ENCODE measurements around the gene KLHL36. TPM values are rescaled to one million over a fixed set of nuclear protein-coding genes. Genes with fewer than 3 reads are reported as not detected.

The KLHL36 gene
- total and polyA plus RNA-seq, 3 donors from 2014 or later: 75.1 to 129 (median 113) TPM

- H3K9me3 ChIP-seq: no peaks in the 10 kb centered on the region
- intact Hi-C loops (cut with DNase I; ENCODE audit: low total_unique reads): no loop called here
- no peak for TF ChIP-seq POLR2A (IDR thresholded peaks at IDR 0.05)
- TF ChIP-seq CTCF (IDR thresholded peaks at IDR 0.05): no peak
- no peaks in the 10 kb centered on the region for H3K27me3 ChIP-seq
- no peaks in the 10 kb centered on the region for H3K36me3 ChIP-seq (ENCODE audit: low read depth, missing control alignments)
- H3K27ac ChIP-seq: no peak overlapping the region
- no peak overlapping the region for H3K4me3 ChIP-seq
- WGBS, 2 donors: 90 to 96% methylated on average over 13 of the region's 13 CpGs
- H3K4me1 ChIP-seq: peaks cover 8% of the 10 kb centered on the region
- no peak for DNase-seq
These were observed 41.2 kb upstream of the KLHL36 start for GRCh38 chr16:84607061-84607460.

GRCh38 chr16:84607694-84608093 is 40.6 kb upstream of the KLHL36 start:
- no peak overlapping the region for H3K27ac ChIP-seq
- H3K27me3 ChIP-seq: no peaks in the 10 kb centered on the region
- TF ChIP-seq CTCF (IDR thresholded peaks at IDR 0.05): no peak
- no peaks in the 10 kb centered on the region for H3K9me3 ChIP-seq
- H3K4me1 ChIP-seq: peaks cover 11% of the 10 kb centered on the region
- intact Hi-C loops (cut with DNase I; ENCODE audit: low total_unique reads): no loop called here
- no peak for DNase-seq
- WGBS, 2 donors: 71 to 76% methylated on average over 7 of the region's 7 CpGs
- no peak overlapping the region for H3K4me3 ChIP-seq
- no peaks in the 10 kb centered on the region for H3K36me3 ChIP-seq (ENCODE audit: low read depth, missing control alignments)

- TF ChIP-seq CTCF (IDR thresholded peaks at IDR 0.05) (no peak), POLR2A (IDR thresholded peaks at IDR 0.05) (no peak)
- Histone ChIP-seq H3K9me3 (no peaks in the 10 kb centered on the region), H3K27me3 (no peaks in the 10 kb centered on the region), H3K27ac (no peak overlapping the region), H3K4me3 (no peak overlapping the region), H3K36me3 (ENCODE audit: low read depth, missing control alignments) (no peaks in the 10 kb centered on the region), H3K4me1 (peaks cover 11% of the 10 kb centered on the region)
- intact Hi-C loops (cut with DNase I; ENCODE audit: low total_unique reads): no loop called here
- WGBS, 2 donors: 84 to 86% methylated on average over 6 of the region's 6 CpGs
- DNase-seq: no peak
These were observed 40.0 kb upstream of the KLHL36 start for GRCh38 chr16:84608282-84608681.

- peaks cover 25% of the 10 kb centered on the region for H3K4me1 ChIP-seq
- no peaks in the 10 kb centered on the region for H3K9me3 ChIP-seq
- TF ChIP-seq POLR2A (IDR thresholded peaks at IDR 0.05) (no peak), CTCF (IDR thresholded peaks at IDR 0.05) (no peak)
- H3K4me3 ChIP-seq: no peak overlapping the region
- no peaks in the 10 kb centered on the region for H3K36me3 ChIP-seq (ENCODE audit: low read depth, missing control alignments)
- intact Hi-C loops (cut with DNase I; ENCODE audit: low total_unique reads): no loop called here
- no peak for DNase-seq
- H3K27ac ChIP-seq: no peak overlapping the region
- H3K27me3 ChIP-seq: no peaks in the 10 kb centered on the region
- 79 to 85% methylated on average over 6 of the region's 6 CpGs for WGBS, 2 donors
These were observed 38.6 kb upstream of the KLHL36 start for GRCh38 chr16:84609563-84610177.

- H3K27ac ChIP-seq: no peak overlapping the region
- intact Hi-C loops (cut with DNase I; ENCODE audit: low total_unique reads): no loop called here
- WGBS, 2 donors: 83 to 94% methylated on average over 1 of the region's 1 CpG
These were observed 37.9 kb upstream of the KLHL36 start for GRCh38 chr16:84610376-84610775.

More at GRCh38 chr16:84610376-84610775, 37.9 kb upstream of the KLHL36 start:
- no peaks in the 10 kb centered on the region for H3K36me3 ChIP-seq (ENCODE audit: low read depth, missing control alignments)
- H3K4me1 ChIP-seq: peaks cover 28% of the 10 kb centered on the region
- TF ChIP-seq POLR2A (IDR thresholded peaks at IDR 0.05): no peak
- no peak for TF ChIP-seq CTCF (IDR thresholded peaks at IDR 0.05)
- H3K4me3 ChIP-seq: no peak overlapping the region
- no peaks in the 10 kb centered on the region for H3K9me3 ChIP-seq
- no peak for DNase-seq
- no peaks in the 10 kb centered on the region for H3K27me3 ChIP-seq

All from testis (tissue), 3 donors.